Right lobe of liver (tissue), 4 donors: ENCODE measurements around the gene HGFAC.

ENCODE experiments used
- POLR2A ChIP-seq: fragments of 450-650 bp; IDR thresholded peaks from one replicate; pipeline ENCODE4 v1.6.1; 2017; ENCODE audit warnings: antibody characterized with exemption, mild to moderate bottlenecking
- TF ChIP-seq, protein P1 (sequence below), 4 donors: fragments of 200-600 bp in 3 of 4; fragments of 450-650 bp in 1 of 4; IDR thresholded peaks; one replicate each; pipeline versions ENCODE4 v1.5.1 to v1.8.0; 2016 to 2022; ENCODE audit warnings: antibody characterized with exemption in 4 of 4, mild to moderate bottlenecking in 2 of 4
- donor health status: DM: no; HTN: no; CAD: no.
- donor health status: DM: no; HTN: no; CAD: no.
- donor health status: DM: no; HTN: yes; CAD: no.

DNA sequence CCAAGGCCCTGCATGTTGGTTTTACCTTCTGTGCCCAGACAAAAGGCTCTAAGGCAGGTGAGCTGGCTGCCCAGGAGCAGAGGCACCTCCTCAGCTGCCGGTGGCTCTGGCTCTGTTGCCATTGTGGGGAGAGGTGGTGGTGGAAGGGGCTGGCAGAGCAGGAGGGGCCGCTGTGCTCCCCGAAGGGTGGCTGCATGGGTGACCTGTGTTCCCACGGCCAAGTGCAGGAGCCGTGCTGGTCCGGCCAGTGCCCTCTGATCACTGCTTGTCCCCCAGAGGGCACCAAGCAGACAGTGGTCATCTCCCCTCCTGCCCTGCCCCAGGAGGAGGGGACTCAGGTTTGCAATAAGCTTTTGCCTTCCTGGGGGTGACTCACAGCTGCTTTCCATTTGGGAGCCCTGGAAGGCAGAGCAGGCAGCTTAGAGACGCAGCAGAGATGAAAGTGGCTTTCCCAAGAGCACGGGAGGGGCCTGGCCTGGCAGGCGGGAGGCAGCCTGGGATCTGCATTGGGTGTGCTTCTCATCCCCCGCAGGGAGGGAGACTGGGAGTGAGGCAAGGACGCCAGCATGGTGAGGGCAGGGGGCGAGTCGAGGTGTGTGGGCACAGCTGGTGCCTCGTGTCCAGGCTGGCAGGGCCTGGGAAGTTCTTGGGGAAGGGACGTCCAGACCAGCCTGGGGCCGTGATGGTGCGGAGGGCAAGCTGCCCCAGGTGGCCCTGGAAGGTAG is 50.1 kb downstream of the HGFAC start:
- TF ChIP-seq POLR2A: no peak
- TF ChIP-seq, protein P1, sequence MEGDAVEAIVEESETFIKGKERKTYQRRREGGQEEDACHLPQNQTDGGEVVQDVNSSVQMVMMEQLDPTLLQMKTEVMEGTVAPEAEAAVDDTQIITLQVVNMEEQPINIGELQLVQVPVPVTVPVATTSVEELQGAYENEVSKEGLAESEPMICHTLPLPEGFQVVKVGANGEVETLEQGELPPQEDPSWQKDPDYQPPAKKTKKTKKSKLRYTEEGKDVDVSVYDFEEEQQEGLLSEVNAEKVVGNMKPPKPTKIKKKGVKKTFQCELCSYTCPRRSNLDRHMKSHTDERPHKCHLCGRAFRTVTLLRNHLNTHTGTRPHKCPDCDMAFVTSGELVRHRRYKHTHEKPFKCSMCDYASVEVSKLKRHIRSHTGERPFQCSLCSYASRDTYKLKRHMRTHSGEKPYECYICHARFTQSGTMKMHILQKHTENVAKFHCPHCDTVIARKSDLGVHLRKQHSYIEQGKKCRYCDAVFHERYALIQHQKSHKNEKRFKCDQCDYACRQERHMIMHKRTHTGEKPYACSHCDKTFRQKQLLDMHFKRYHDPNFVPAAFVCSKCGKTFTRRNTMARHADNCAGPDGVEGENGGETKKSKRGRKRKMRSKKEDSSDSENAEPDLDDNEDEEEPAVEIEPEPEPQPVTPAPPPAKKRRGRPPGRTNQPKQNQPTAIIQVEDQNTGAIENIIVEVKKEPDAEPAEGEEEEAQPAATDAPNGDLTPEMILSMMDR (IDR thresholded peaks at IDR 0.05): no peak
